NT2/D1 (cell line): ENCODE data around the gene STARD10.

Experiments
- DNase-seq: peaks from one replicate; pipeline ENCODE4 v3.0.0-alpha.2; 2011; ENCODE audit warnings: low read depth, low spot score
- H3K27me3 ChIP-seq: 2 replicates; pipeline ENCODE4 v1.6.0; 2011; ENCODE audit warnings: mild to moderate bottlenecking; ENCODE audit not compliant: insufficient read length, insufficient read depth
- H3K36me3 ChIP-seq: 2 replicates; pipeline ENCODE4 v1.6.1; 2011; ENCODE audit warnings: mild to moderate bottlenecking, low read length, mixed read lengths; ENCODE audit not compliant: insufficient read depth, insufficient read length
- H3K4me1 ChIP-seq: 2 replicates; pipeline ENCODE4 v1.5.1; 2011; ENCODE audit not compliant: insufficient read depth, insufficient read length
- H3K4me3 ChIP-seq: 2 replicates; pipeline ENCODE4 v1.5.1; 2011; ENCODE audit warnings: low read depth; ENCODE audit not compliant: insufficient read length
- H3K9ac ChIP-seq: 2 replicates; pipeline ENCODE4 v1.6.0; 2011; ENCODE audit warnings: low read depth; ENCODE audit not compliant: insufficient read length
- H3K9me3 ChIP-seq: 2 replicates; pipeline ENCODE4 v1.5.1; 2011; ENCODE audit warnings: mild to moderate bottlenecking, low read length; ENCODE audit not compliant: insufficient read depth
- SUZ12 ChIP-seq: IDR thresholded peaks from 2 replicates; pipeline ENCODE4 v1.6.1; 2011; ENCODE audit not compliant: insufficient read length, insufficient read depth; ENCODE audit errors: extremely low read depth
- YY1 ChIP-seq: IDR thresholded peaks from 2 replicates; pipeline ENCODE4 v1.6.1; 2011; ENCODE audit not compliant: insufficient read length, insufficient read depth
- ZNF274 ChIP-seq: IDR thresholded peaks from 2 replicates; pipeline ENCODE4 v1.6.1; 2011; ENCODE audit warnings: mild to moderate bottlenecking, low read depth, low read length

STARD10 gene

DNA sequence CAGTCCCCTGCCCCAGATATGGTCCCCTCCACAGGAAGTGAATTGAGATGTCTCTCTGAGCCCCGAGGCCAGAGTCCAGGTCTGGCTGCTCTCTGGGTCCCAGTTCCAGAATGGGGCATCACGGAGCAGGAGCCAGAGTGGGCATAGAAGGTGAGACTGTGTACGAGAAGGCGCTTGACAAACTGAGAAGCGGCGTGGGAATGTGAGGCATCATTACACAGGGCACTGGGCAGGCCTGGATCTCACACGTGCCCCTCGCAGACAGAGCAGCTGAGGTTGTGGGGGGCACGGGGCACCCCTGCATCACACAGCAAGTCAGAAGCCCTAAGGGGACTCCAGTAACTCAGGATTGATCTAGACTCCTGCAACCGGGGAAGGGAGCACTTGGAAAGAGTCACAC, 9.2 kb downstream of the STARD10 start:
- peaks cover 21% of the 10 kb centered on the region for H3K4me1 ChIP-seq
- H3K36me3 ChIP-seq, result no peaks in the 10 kb centered on the region
- no peak overlapping the region for H3K9ac ChIP-seq
- TF ChIP-seq ZNF274, result no peak
- no peak for TF ChIP-seq YY1
- no peak for TF ChIP-seq SUZ12
- H3K27me3 ChIP-seq, result peaks cover 9% of the 10 kb centered on the region
- no peak overlapping the region for H3K4me3 ChIP-seq
- DNase-seq, result no peak
- no peaks in the 10 kb centered on the region for H3K9me3 ChIP-seq

DNA sequence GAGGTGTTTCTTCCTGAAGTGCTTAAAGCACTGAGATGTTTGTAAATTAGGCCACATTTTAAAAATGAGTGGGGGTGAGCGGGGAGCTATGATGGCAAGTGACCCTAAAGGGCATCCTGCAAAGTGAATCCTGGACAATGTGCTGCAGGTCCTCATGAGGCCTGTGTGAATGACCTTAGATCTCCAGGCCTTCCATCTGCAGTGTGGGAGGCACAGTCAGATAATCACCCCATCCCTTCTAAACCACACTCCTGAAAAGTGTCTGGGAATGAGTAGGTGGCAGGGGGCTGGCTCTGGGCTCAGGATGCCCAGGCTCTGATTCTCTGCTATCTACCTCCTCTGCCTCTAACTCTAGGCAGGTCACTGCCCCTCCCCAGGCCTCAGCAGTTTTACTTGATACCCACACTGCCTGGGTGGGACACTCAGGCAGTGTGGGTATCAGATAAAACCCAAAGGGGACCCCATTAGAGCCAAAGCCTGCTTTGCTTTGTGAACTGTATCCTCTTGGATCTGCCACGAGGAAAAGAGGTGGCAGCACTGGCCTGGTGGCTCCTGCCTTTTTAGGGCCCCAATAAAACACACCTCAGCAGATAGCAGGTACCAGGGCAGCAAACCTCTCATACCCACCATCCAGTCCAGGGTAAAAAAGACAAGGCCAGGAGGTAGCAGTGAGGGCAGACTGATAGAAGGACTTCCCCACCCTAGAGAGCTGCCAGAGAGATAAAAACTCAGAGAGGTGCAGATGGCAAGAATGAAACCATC, 10.5 kb downstream of the STARD10 start:
- Histone ChIP-seq H3K9ac (peak overlapping the region; percentile 32), H3K4me1 (peaks cover 21% of the 10 kb centered on the region), H3K36me3 (no peaks in the 10 kb centered on the region), H3K4me3 (no peak overlapping the region), H3K9me3 (no peaks in the 10 kb centered on the region), H3K27me3 (peaks cover 9% of the 10 kb centered on the region)
- DNase-seq, result no peak
- no peak for TF ChIP-seq ZNF274
- no peak for TF ChIP-seq YY1
- TF ChIP-seq SUZ12, result no peak

DNA sequence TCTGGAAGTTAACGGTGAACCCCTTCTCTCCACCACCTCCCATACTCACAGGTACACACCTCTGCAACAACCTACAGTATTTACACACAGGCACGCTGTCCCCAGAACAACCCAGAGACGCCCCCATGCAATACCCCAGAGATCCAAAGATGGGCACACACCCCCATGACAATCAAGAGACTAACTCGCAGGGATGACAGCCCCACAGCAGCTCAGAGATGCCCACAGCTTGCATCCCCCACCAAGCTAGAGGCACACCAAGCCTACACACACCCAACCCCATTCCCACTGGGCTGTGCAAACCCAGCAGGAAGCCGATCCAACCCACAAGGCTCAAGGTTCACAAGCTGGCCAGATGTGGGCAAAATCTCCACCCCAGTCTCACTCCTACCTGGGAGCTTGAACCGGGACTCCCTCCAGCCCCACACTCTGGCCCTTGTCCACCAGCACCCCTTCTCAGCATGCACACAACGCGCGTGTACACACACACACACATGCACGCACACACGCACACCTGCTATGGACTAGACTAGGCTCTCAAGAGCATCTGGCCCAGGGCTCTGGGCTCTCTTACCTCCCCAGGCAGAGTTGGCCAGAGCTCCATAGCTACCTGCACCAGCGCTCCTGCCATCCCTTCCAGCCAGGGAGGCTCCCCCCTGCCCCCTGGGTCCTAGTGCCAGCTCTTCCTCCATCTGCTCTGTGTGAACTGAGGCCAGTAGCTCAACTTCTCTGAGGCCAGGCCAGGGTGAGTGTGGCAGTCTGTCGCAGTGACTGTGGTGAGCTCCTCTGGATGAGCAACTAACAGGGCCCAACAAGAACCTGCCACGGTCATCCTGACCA, 11.5 kb downstream of the STARD10 start:
- H3K9me3 ChIP-seq, result no peaks in the 10 kb centered on the region
- H3K27me3 ChIP-seq, result peaks cover 9% of the 10 kb centered on the region
- H3K9ac ChIP-seq, result peak overlapping the region; percentile 16
- H3K36me3 ChIP-seq, result no peaks in the 10 kb centered on the region
- DNase-seq, result no peak
- TF ChIP-seq SUZ12 (no peak), ZNF274 (no peak), YY1 (no peak)
- H3K4me1 ChIP-seq, result peaks cover 21% of the 10 kb centered on the region
- H3K4me3 ChIP-seq, result peak overlapping the region; percentile 26

DNA sequence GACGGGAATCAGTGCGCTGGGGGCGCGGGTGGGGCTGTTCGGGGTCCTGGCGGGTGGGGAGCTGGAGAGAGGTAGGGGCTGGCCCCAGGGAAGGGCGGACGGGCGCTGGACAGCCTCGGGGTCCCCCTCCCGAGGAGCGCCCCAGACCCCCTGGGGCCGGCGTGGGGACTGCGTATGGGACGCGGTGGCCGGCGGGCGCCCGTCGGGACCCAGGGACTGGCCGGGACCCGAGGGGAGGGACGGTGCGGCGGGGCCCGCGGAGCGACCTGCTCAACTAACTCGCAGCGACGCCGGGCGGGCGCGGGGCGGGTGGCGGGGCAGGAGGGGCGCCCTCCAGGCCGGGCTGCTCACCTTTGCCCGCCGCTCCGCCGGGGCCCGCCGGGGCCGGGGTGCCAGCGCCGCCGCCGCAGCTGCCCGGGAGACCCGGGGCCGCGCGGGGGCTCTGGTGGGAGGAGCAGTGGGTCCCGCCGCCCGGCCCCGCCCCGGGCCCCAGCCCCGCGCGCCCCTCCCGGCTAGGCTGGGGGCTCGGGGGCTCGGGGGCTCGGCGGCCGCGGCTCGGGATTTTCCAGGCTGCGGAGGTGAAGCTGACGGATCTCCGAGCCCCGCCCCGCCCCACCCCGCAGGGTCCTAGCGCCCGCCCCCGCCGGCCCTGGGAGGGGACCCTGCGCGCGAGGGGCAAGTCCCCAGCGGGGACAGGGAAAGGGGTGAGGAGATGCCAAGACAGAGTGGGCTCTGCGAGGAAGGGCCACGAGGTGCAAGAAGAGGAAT, 12.3 kb downstream of the STARD10 start:
- Histone ChIP-seq H3K4me1 (peaks cover 21% of the 10 kb centered on the region), H3K27me3 (peaks cover 9% of the 10 kb centered on the region), H3K9ac (peak overlapping the region; percentile 50), H3K36me3 (no peaks in the 10 kb centered on the region), H3K4me3 (peak overlapping the region; percentile 42), H3K9me3 (no peaks in the 10 kb centered on the region)
- DNase-seq, result no peak
- TF ChIP-seq YY1, result no peak
- TF ChIP-seq SUZ12, result no peak
- TF ChIP-seq ZNF274, result no peak

DNA sequence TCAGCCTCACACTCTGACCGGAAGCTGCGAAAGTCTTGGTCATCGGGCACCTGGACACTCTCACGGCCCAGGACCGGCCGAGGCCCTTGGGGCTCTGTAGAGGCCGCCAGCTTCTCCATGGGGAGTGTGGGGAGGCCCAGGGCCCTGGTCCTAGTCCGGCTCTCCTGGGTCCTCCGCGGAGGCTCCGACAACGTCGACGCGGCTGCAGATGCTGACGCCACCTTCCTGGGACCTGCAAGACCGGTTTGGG, 12.9 kb downstream of the STARD10 start:
- Histone ChIP-seq H3K9ac (peak overlapping the region; percentile 61), H3K9me3 (no peaks in the 10 kb centered on the region), H3K27me3 (peaks cover 9% of the 10 kb centered on the region), H3K4me3 (peak overlapping the region; percentile 42), H3K36me3 (no peaks in the 10 kb centered on the region), H3K4me1 (peaks cover 21% of the 10 kb centered on the region)
- no peak for DNase-seq
- no peak for TF ChIP-seq YY1

DNA sequence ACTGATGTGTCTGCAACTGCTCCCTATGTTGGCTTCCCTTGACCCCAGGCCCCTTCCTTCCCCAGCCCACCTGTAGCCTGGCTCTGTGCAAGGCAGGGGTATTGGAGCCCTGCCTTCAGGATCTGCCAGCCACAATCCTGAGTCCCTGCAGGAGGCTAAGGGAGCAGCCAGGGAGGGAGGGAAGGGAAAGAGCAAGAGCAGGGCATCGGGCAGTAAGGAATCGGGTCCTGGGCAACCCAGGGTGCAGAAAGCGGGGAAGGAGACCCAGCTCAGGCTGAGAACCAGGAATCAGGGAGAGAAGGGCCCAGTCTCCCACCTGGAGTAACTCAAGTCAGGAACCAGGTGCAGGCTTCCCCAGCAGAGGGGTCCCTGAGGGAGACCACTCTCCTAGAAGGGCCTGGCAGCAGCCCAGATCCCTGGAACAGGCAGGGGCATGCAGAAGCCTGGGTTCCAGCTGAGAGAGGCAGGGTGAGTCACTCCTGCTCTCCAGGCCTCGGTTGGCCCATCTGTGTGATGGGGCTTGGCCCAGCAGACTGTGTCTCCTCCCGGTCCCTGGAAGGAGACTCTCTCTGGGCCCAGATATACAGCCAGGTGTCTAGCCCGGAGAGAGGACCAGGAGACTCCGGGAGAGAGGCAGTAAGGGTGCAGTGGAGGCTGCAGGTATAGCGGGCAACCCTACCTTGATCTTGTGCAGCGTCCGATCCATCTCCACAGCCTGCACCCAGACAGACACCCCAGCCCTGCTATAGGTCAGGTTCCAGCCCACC, 13.4 kb downstream of the STARD10 start:
- H3K36me3 ChIP-seq, result no peaks in the 10 kb centered on the region
- peak overlapping the region; percentile 61 for H3K9ac ChIP-seq
- no peaks in the 10 kb centered on the region for H3K9me3 ChIP-seq
- peak overlapping the region; percentile 42 for H3K4me3 ChIP-seq
- H3K4me1 ChIP-seq, result peaks cover 21% of the 10 kb centered on the region
- H3K27me3 ChIP-seq, result peaks cover 9% of the 10 kb centered on the region
- DNase-seq, result no peak
- no peak for TF ChIP-seq YY1
- no peak for TF ChIP-seq SUZ12
- no peak for TF ChIP-seq ZNF274
